ENCODE measurements around the gene PROK1.
"Not testable (repeated sequence)": the region's sequence is repeated elsewhere in the genome, so short reads cannot be mapped to it uniquely, and the experiment has no call there.

PROK1 gene

GRCh38 chr1:110433803-110434202 lies 17.1 kb upstream of the PROK1 start:
- peak; percentile 65 for DNase-seq (ENCODE audit: low spot score)

- no peak for DNase-seq (ENCODE audit: low spot score)
Observed at GRCh38 chr1:110434946-110435345, 16.0 kb upstream of the PROK1 start.

GRCh38 chr1:110436635-110437034 lies 14.3 kb upstream of the PROK1 start:
- DNase-seq (ENCODE audit: low spot score), result peak; percentile 34

GRCh38 chr1:110437645-110438299 lies 13.2 kb upstream of the PROK1 start:
- not testable (repeated sequence) for DNase-seq (ENCODE audit: low spot score)

GRCh38 chr1:110438893-110439292 lies 12.1 kb upstream of the PROK1 start:
- no peak for DNase-seq (ENCODE audit: low spot score)

GRCh38 chr1:110439873-110440272 lies 11.1 kb upstream of the PROK1 start:
- DNase-seq (ENCODE audit: low spot score), result not testable (repeated sequence)

GRCh38 chr1:110440877-110441276 lies 10.1 kb upstream of the PROK1 start:
- DNase-seq (ENCODE audit: low spot score), result peak; percentile 49

- DNase-seq (ENCODE audit: low spot score), result no peak
Observed at GRCh38 chr1:110441888-110442287, 9.1 kb upstream of the PROK1 start.

GRCh38 chr1:110443451-110443850 lies 7.5 kb upstream of the PROK1 start:
- DNase-seq (ENCODE audit: low spot score), result peak; percentile 38

- no peak for DNase-seq (ENCODE audit: low spot score)
Observed at GRCh38 chr1:110444561-110444960, 6.4 kb upstream of the PROK1 start.

- DNase-seq (ENCODE audit: low spot score), result no peak
Observed at GRCh38 chr1:110449661-110450651, 993 bp upstream of the PROK1 start.

GRCh38 chr1:110452330-110452729 lies 1.4 kb downstream of the PROK1 start:
- DNase-seq (ENCODE audit: low spot score), result no peak

GRCh38 chr1:110453829-110454228 lies 2.9 kb downstream of the PROK1 start:
- no peak for DNase-seq (ENCODE audit: low spot score)

- DNase-seq (ENCODE audit: low spot score), result no peak
Observed at GRCh38 chr1:110454328-110454727, 3.4 kb downstream of the PROK1 start.

GRCh38 chr1:110455151-110455550 lies 4.2 kb downstream of the PROK1 start:
- no peak for DNase-seq (ENCODE audit: low spot score)

GRCh38 chr1:110457206-110457605 lies 6.3 kb downstream of the PROK1 start:
- no peak for DNase-seq (ENCODE audit: low spot score)

- peak; percentile 89 for DNase-seq (ENCODE audit: low spot score)
Observed at GRCh38 chr1:110460253-110461220, 9.6 kb downstream of the PROK1 start.

GRCh38 chr1:110462093-110462492 lies 11.1 kb downstream of the PROK1 start:
- DNase-seq (ENCODE audit: low spot score), result no peak

- no peak for DNase-seq (ENCODE audit: low spot score)
Observed at GRCh38 chr1:110462964-110463363, 12.0 kb downstream of the PROK1 start.

GRCh38 chr1:110463725-110464124 lies 12.8 kb downstream of the PROK1 start:
- no peak for DNase-seq (ENCODE audit: low spot score)

- DNase-seq (ENCODE audit: low spot score), result peak; percentile 51
Observed at GRCh38 chr1:110464340-110464739, 13.4 kb downstream of the PROK1 start.

Measured in AG20443 (cell line).